Uterus (tissue), 2 donors: Measurements from ENCODE around the gene UROC1.

Experiments
- CTCF ChIP-seq, 4 experiments: fragments of 200-600 bp in 2 of 4; fragments of 450-650 bp in 2 of 4; sonication (generic) in 2 of 4; IDR thresholded peaks; one replicate each; pipeline ENCODE4 v1.5.1; 2016 to 2019; ENCODE audit warnings: antibody characterized with exemption in 4 of 4, mild to moderate bottlenecking in 2 of 4, moderate library complexity in 1 of 4
- POLR2A ChIP-seq, 2 donors: fragments of 450-650 bp; IDR thresholded peaks; one replicate each; pipeline ENCODE4 v1.6.1; 2016; ENCODE audit warnings: antibody characterized with exemption in 2 of 2, mild to moderate bottlenecking in 1 of 2, moderate library complexity in 1 of 2

GRCh38 chr3:126434931-126435411 is 82.6 kb downstream of the UROC1 start:
- TF ChIP-seq POLR2A (IDR thresholded peaks at IDR 0.05) (no peak), CTCF (IDR thresholded peaks at IDR 0.05) (no peak)
